Thyroid gland (tissue), 4 donors: ENCODE data around the gene CSPG4. TPM values are rescaled to one million over a fixed set of nuclear protein-coding genes. Genes with fewer than 3 reads are reported as not detected.
"Not testable (repeated sequence)": the region's sequence is repeated elsewhere in the genome, so short reads cannot be mapped to it uniquely, and the experiment has no call there.

ENCODE experiments used
- DNase-seq, 2 donors: peaks; one replicate each; pipeline ENCODE4 v3.0.0-alpha.2; 2019
- H3K27ac ChIP-seq, 3 donors: fragments of 200-600 bp; sonication (generic); 1 replicate in 2 of 3; 2 replicates in 1 of 3; pipeline ENCODE4 v1.5.1; 2016 to 2019; ENCODE audit warnings: mild to moderate bottlenecking in 1 of 3, moderate library complexity in 1 of 3
- H3K27me3 ChIP-seq: fragments of 200-600 bp; sonication (generic); one replicate; pipeline ENCODE4 v1.5.1; 2019
- H3K36me3 ChIP-seq, 2 donors: fragments of 200-600 bp; sonication (generic); one replicate each; pipeline ENCODE4 v1.5.1; 2016 to 2019
- H3K4me1 ChIP-seq, 2 donors: fragments of 200-600 bp; sonication (generic); one replicate each; pipeline ENCODE4 v1.5.1; 2017 to 2019
- H3K4me3 ChIP-seq, 3 donors: fragments of 200-600 bp; sonication (generic); replicated peaks in 1 of 3; 1 replicate in 2 of 3; 2 replicates in 1 of 3; pipeline ENCODE4 v1.5.1; 2016; ENCODE audit warnings: mild to moderate bottlenecking in 1 of 3
- H3K9me3 ChIP-seq: fragments of 200-600 bp; sonication (generic); one replicate; pipeline ENCODE4 v1.5.1; 2017
- POLR2A ChIP-seq, 2 donors: fragments of 450-650 bp; IDR thresholded peaks; one replicate each; pipeline ENCODE4 v1.6.1; 2017; ENCODE audit warnings: antibody characterized with exemption in 2 of 2, mild to moderate bottlenecking in 2 of 2, moderate library complexity in 1 of 2
- WGBS, 2 donors: methylation state at CpG; one replicate each; pipeline ENCODE4 v1.1.5; 2017; 5-methylcytosine and 5-hydroxymethylcytosine counted together
- intact Hi-C: fragments of 100-400 bp; cut with DNase I; formaldehyde crosslinking; loops from one replicate; pipeline ENCODE4 v1.15.1; 2023
- total RNA-seq, 4 donors: library from RNA; depleted of rRNA; stranded (reverse); fragments of >200 nt; gene quantifications; one replicate each; pipeline ENCODE4 v1.2.3, GENCODE V29; 2016
- TF ChIP-seq, protein P1 (sequence below), 6 experiments: fragments of 200-600 bp in 3 of 6; fragments of 450-650 bp in 3 of 6; sonication (generic) in 3 of 6; IDR thresholded peaks; one replicate each; pipeline ENCODE4 v1.5.1; 2016 to 2019; ENCODE audit warnings: antibody characterized with exemption in 6 of 6, mild to moderate bottlenecking in 2 of 6, inconsistent platforms in 1 of 6, moderate library complexity in 1 of 6

Gene CSPG4
- total RNA-seq, 4 donors from 2014 or later = 2.4 to 10.5 (median 3.2) TPM

- Histone ChIP-seq H3K4me1 (peaks cover 19 to 36% of the 10 kb centered on the region in 2 donors), H3K36me3 (no peaks in the 10 kb centered on the region), H3K27ac (peak within 1 kb of the TSS; percentile 78 to 94 (median 93)), H3K4me3 (peak within 1 kb of the TSS; percentile 53 to 94 (median 71)), H3K9me3 (no peaks in the 10 kb centered on the region), H3K27me3 (no peaks in the 10 kb centered on the region)
- peak; percentile 81 to 98 for TF ChIP-seq POLR2A (IDR thresholded peaks at IDR 0.05)
- TF ChIP-seq, protein P1, sequence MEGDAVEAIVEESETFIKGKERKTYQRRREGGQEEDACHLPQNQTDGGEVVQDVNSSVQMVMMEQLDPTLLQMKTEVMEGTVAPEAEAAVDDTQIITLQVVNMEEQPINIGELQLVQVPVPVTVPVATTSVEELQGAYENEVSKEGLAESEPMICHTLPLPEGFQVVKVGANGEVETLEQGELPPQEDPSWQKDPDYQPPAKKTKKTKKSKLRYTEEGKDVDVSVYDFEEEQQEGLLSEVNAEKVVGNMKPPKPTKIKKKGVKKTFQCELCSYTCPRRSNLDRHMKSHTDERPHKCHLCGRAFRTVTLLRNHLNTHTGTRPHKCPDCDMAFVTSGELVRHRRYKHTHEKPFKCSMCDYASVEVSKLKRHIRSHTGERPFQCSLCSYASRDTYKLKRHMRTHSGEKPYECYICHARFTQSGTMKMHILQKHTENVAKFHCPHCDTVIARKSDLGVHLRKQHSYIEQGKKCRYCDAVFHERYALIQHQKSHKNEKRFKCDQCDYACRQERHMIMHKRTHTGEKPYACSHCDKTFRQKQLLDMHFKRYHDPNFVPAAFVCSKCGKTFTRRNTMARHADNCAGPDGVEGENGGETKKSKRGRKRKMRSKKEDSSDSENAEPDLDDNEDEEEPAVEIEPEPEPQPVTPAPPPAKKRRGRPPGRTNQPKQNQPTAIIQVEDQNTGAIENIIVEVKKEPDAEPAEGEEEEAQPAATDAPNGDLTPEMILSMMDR (IDR thresholded peaks at IDR 0.05) = no peak
- DNase-seq = peak; percentile 96 to 97
- whole genome bisulfite sequencing, 2 donors = 0% methylated on average over 6 to 13 of the region's 83 CpGs
- intact Hi-C loops = loop anchor here (10.0 kb wide), 1 partner anchor 45 kb away; no protein-coding TSS in a partner anchor
Observed at GRCh38 chr15:75639709-75640482, 72.8 kb downstream of the CSPG4 start, which contains the start of gene IMP3. Gene IMP3, minus strand, starts transcription at chr15:75640224. Its CDS starts 56 bp downstream, at chr15:75640168.

DNA sequence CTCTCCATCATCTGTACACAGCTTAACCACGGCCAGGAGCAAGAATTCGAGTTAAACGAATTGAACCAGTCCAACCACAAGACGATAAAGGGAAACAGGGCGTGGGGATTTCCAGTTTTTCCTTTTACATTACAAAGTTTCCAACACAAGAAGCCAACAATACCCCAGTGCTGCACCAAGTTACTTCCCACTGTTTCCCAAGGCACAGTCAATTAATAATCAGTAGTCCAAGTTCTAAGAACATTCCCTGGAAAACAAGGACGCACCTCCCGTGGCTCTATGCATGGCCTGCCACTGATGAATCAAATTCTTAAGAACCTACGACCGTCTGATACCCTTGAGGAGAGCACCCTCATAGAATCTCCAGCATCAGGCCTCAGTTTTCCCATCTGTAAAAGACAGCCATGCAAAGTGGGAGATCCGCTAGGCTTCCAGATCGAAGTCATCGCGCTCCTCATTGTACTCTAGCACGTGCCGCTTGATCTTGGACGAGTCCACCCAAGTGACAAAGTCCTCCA, 73.4 kb downstream of the CSPG4 start:
- H3K27ac ChIP-seq = peak overlapping the region; percentile 78 to 94 (median 93)
- H3K27me3 ChIP-seq = no peaks in the 10 kb centered on the region
- TF ChIP-seq, protein P1 (IDR thresholded peaks at IDR 0.05) = no peak
- TF ChIP-seq POLR2A (IDR thresholded peaks at IDR 0.05) = no peak
- peaks cover 19 to 36% of the 10 kb centered on the region in 2 donors for H3K4me1 ChIP-seq
- no peaks in the 10 kb centered on the region for H3K9me3 ChIP-seq
- intact Hi-C loops = loop anchor here (10.0 kb wide), 1 partner anchor 46 kb away; no protein-coding TSS in a partner anchor
- no peaks in the 10 kb centered on the region for H3K36me3 ChIP-seq
- WGBS, 2 donors = 3 to 5% methylated on average over 13 to 15 of the region's 16 CpGs
- DNase-seq = no peak
- peak overlapping the region; percentile 53 to 94 (median 71) for H3K4me3 ChIP-seq

DNA sequence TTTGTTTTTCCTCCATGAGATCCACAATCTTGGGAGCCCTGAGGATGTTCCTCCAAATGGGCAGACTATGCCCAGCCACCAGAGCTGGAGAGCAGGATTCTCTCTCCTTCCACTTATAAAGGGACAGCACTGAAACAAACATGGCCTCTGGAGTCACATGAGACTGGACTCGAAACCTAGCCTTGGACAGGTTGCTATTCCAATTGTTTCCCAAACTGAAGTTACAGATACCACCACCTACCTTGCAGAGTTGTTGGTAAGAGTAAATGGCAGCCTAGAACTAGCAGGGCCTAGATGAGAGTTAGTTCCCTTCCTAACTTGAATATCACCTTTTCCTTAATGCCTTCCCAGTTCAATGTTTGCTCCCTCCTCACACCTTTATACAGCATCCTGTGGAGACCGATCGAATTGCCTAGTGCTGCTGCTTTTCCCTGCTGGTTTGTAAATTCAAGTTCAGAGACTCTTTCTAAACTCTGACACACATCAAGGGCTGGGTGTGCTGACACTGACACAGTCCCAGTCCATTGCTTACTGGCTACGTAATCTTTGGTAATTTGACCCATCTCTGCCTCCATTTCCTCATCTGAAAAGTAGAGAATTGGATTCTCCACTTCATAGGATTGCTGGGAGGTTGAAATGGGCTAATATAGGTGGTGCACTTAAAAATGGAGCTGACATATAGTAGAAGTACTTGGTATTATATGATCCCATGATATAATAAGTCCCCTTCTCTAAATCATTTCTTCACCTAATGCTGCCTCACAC, 75.2 kb downstream of the CSPG4 start:
- Histone ChIP-seq H3K27ac (peak overlapping the region in 2 of 3 donors; percentile 93 to 94), H3K4me1 (peaks cover 19 to 36% of the 10 kb centered on the region in 2 donors), H3K9me3 (no peaks in the 10 kb centered on the region), H3K36me3 (no peaks in the 10 kb centered on the region), H3K27me3 (no peaks in the 10 kb centered on the region), H3K4me3 (no peak overlapping the region)
- intact Hi-C loops = loop anchor here (10.0 kb wide), 1 partner anchor 47 kb away; no protein-coding TSS in a partner anchor
- TF ChIP-seq, protein P1 (IDR thresholded peaks at IDR 0.05) = no peak
- TF ChIP-seq POLR2A (IDR thresholded peaks at IDR 0.05) = no peak
- DNase-seq = no peak
- WGBS, 2 donors = 66 to 92% methylated on average over 4 of the region's 4 CpGs

GRCh38 chr15:75636026-75636425, 76.6 kb downstream of the CSPG4 start:
- Histone ChIP-seq H3K4me3 (no peak overlapping the region), H3K36me3 (no peaks in the 10 kb centered on the region), H3K27ac (no peak overlapping the region), H3K27me3 (no peaks in the 10 kb centered on the region), H3K9me3 (no peaks in the 10 kb centered on the region), H3K4me1 (peaks cover 22 to 30% of the 10 kb centered on the region in 2 donors)
- DNase-seq = no peak
- intact Hi-C loops = loop anchor here (10.0 kb wide), 1 partner anchor 49 kb away; no protein-coding TSS in a partner anchor
- TF ChIP-seq, protein P1 (IDR thresholded peaks at IDR 0.05) = no peak
- TF ChIP-seq POLR2A (IDR thresholded peaks at IDR 0.05) = no peak
- 91 to 93% methylated on average over 6 of the region's 6 CpGs for WGBS, 2 donors

- intact Hi-C loops = loop anchor here (10.0 kb wide), 1 partner anchor 51 kb away; no protein-coding TSS in a partner anchor
- not testable (repeated sequence) for H3K9me3 ChIP-seq, DNase-seq, H3K27ac ChIP-seq, H3K4me3 ChIP-seq, H3K36me3 ChIP-seq, H3K27me3 ChIP-seq
- whole genome bisulfite sequencing, 2 donors = 91 to 92% methylated on average over 7 of the region's 7 CpGs
- H3K4me1 ChIP-seq = peaks cover 17 to 21% of the 10 kb centered on the region in 2 donors
Observed at GRCh38 chr15:75633922-75634321, 78.7 kb downstream of the CSPG4 start.
